HepG2 (cell line): ENCODE results near the gene TMEM187. TPM values are rescaled to one million over a fixed set of nuclear protein-coding genes. Genes with fewer than 3 reads are reported as not detected.
A peak's percentile ranks its signal among the peaks of the same experiment; 100 is the strongest.

Experiments used
- BRD4 ChIP-seq: sonication (generic); formaldehyde crosslinking; IDR thresholded peaks from 2 replicates; pipeline ENCODE4 v1.4.0; 2020; ENCODE audit warnings: missing genetic modification reagents
- CCAR2 ChIP-seq: fragments of 200-400 bp; formaldehyde crosslinking; optimal IDR thresholded peaks from 2 replicates; pipeline ENCODE3; 2018; ENCODE audit warnings: low read depth, mild to moderate bottlenecking, low read length, moderate library complexity
- CEBPG ChIP-seq: IDR thresholded peaks from 2 replicates; pipeline ENCODE4 v1.6.1; 2016
- CREB1 ChIP-seq, 2 experiments: fragments of 450-650 bp in 1 of 2; IDR thresholded peaks; 2 replicates each; pipeline ENCODE4 v1.6.1; 2016 to 2017; ENCODE audit warnings: control low read depth in 1 of 2, mild to moderate bottlenecking in 1 of 2, missing compliant biosample characterization in 1 of 2, missing genetic modification characterization in 1 of 2
- GABPA ChIP-seq, 2 experiments: IDR thresholded peaks; 2 replicates each; pipeline ENCODE4 v1.6.1; 2011 to 2016; ENCODE audit warnings: low read depth in 2 of 2, low read length in 1 of 2, missing biosample characterization in 1 of 2, missing genetic modification characterization in 1 of 2
- KDM5B ChIP-seq: sonication (generic); formaldehyde crosslinking; IDR thresholded peaks from 2 replicates; pipeline ENCODE4 v1.4.0; 2020; ENCODE audit warnings: missing genetic modification reagents, mild to moderate bottlenecking, borderline replicate concordance
- MAZ ChIP-seq, 2 experiments: sonication (generic) in 1 of 2; formaldehyde crosslinking in 1 of 2; IDR thresholded peaks; 2 replicates each; pipeline versions ENCODE4 v1.5.0 to v1.6.1; 2012 to 2020; ENCODE audit warnings: low read depth in 2 of 2, mild to moderate bottlenecking in 2 of 2, borderline replicate concordance in 1 of 2, improper control_type of control experiment in 1 of 2, low read length in 1 of 2, missing genetic modification reagents in 1 of 2, moderate library complexity in 1 of 2
- PTBP1 ChIP-seq: fragments of 200-400 bp; formaldehyde crosslinking; IDR thresholded peaks from 2 replicates; pipeline ENCODE4 v1.6.1; 2018; ENCODE audit warnings: low read length, low read depth; ENCODE audit not compliant: poor library complexity, severe bottlenecking
- REPIN1 ChIP-seq: sonication (generic); formaldehyde crosslinking; IDR thresholded peaks from 2 replicates; pipeline ENCODE4 v1.8.0; 2022; ENCODE audit warnings: missing genetic modification reagents, low read depth, mild to moderate bottlenecking, borderline replicate concordance
- STAG1 ChIP-seq: sonication (generic); formaldehyde crosslinking; IDR thresholded peaks from 2 replicates; pipeline ENCODE4 v1.4.0; 2020; ENCODE audit warnings: missing genetic modification reagents
- U2AF1 ChIP-seq: fragments of 200-400 bp; formaldehyde crosslinking; optimal IDR thresholded peaks from 2 replicates; pipeline ENCODE3; 2017; ENCODE audit warnings: mild to moderate bottlenecking, low read depth, low read length
- ZFAT ChIP-seq: sonication (generic); formaldehyde crosslinking; conservative IDR thresholded peaks from 2 replicates; pipeline ENCODE4 v1.8.1; 2023; ENCODE audit warnings: missing genetic modification reagents, inconsistent platforms
- ZNF260 ChIP-seq: sonication (generic); formaldehyde crosslinking; IDR thresholded peaks from 2 replicates; pipeline ENCODE4 v1.4.0; 2020; ENCODE audit warnings: missing genetic modification reagents, low read depth, mild to moderate bottlenecking, borderline replicate concordance
- ZNF44 ChIP-seq: sonication (generic); formaldehyde crosslinking; IDR thresholded peaks from 2 replicates; pipeline ENCODE4 v1.5.1; 2020; ENCODE audit warnings: mild to moderate bottlenecking, missing genetic modification reagents
- ZNF589 ChIP-seq: sonication (generic); formaldehyde crosslinking; conservative IDR thresholded peaks from 2 replicates; pipeline ENCODE4 v1.8.0; 2022; ENCODE audit warnings: mild to moderate bottlenecking, moderate library complexity, missing genetic modification reagents
- ZNF775 ChIP-seq: sonication (generic); formaldehyde crosslinking; IDR thresholded peaks from 2 replicates; pipeline ENCODE4 v1.4.0; 2020; ENCODE audit warnings: missing genetic modification reagents, mild to moderate bottlenecking, moderate library complexity, borderline replicate concordance
- ZNF816 ChIP-seq: sonication (generic); formaldehyde crosslinking; IDR thresholded peaks from 2 replicates; pipeline ENCODE4 v1.8.0; 2022; ENCODE audit warnings: missing genetic modification reagents, mild to moderate bottlenecking, borderline replicate concordance
- ZNF850 ChIP-seq: sonication (generic); formaldehyde crosslinking; conservative IDR thresholded peaks from 2 replicates; pipeline ENCODE4 v1.9.0; 2021; ENCODE audit warnings: mild to moderate bottlenecking, missing genetic modification reagents
- polyA plus RNA-seq, 8 experiments: library from polyadenylated mRNA; depleted of rRNA in 3 of 8; stranded (reverse) in 7 of 8; unstranded in 1 of 8; fragments of >200 nt; fragmentation: Illumina TruSeq in 4 of 8; extraction: Trizol in 4 of 8; gene quantifications; 2 replicates each; pipeline versions ENCODE4 v1.2.1 to v1.2.3, GENCODE V29; 2011 to 2016; ENCODE audit warnings: low read depth in 4 of 8, missing spikeins in 1 of 8, mixed read lengths in 1 of 8; ENCODE audit not compliant: insufficient read depth in 1 of 8
- total RNA-seq, 5 experiments: library from RNA; depleted of rRNA; stranded (reverse); fragments of >200 nt; fragmentation: Illumina TruSeq; extraction: Trizol; gene quantifications; 2 replicates each; pipeline ENCODE4 v1.2.3, GENCODE V29; 2016; ENCODE audit warnings: low read depth in 1 of 5
- TF ChIP-seq, protein P1 (sequence below): sonication (generic); formaldehyde crosslinking; IDR thresholded peaks from 2 replicates; pipeline ENCODE4 v1.5.0; 2020; ENCODE audit warnings: mild to moderate bottlenecking, low read depth, missing genetic modification reagents, borderline replicate concordance
- TF ChIP-seq, protein P2 (sequence below), 2 experiments: sonication (generic) in 1 of 2; formaldehyde crosslinking in 1 of 2; IDR thresholded peaks; 2 replicates each; pipeline versions ENCODE4 v1.4.0 to v1.6.1; 2018 to 2020; ENCODE audit warnings: missing genetic modification reagents in 2 of 2, borderline replicate concordance in 1 of 2, low read depth in 1 of 2, mild to moderate bottlenecking in 1 of 2, missing biosample characterization in 1 of 2
- TF ChIP-seq, protein P3 (sequence below): sonication (generic); formaldehyde crosslinking; IDR thresholded peaks from 2 replicates; pipeline ENCODE4 v1.4.0; 2020; ENCODE audit warnings: missing genetic modification reagents
- TF ChIP-seq, protein P4 (sequence below): sonication (generic); formaldehyde crosslinking; IDR thresholded peaks from 2 replicates; pipeline ENCODE4 v1.4.0; 2020; ENCODE audit warnings: missing genetic modification reagents

Gene TMEM187
- total and polyA plus RNA-seq, 2 of the 13 experiments (the other 11 are each of a cell fraction or from before 2014, with no cell fraction given) = 2.2 to 6.2 TPM

DNA sequence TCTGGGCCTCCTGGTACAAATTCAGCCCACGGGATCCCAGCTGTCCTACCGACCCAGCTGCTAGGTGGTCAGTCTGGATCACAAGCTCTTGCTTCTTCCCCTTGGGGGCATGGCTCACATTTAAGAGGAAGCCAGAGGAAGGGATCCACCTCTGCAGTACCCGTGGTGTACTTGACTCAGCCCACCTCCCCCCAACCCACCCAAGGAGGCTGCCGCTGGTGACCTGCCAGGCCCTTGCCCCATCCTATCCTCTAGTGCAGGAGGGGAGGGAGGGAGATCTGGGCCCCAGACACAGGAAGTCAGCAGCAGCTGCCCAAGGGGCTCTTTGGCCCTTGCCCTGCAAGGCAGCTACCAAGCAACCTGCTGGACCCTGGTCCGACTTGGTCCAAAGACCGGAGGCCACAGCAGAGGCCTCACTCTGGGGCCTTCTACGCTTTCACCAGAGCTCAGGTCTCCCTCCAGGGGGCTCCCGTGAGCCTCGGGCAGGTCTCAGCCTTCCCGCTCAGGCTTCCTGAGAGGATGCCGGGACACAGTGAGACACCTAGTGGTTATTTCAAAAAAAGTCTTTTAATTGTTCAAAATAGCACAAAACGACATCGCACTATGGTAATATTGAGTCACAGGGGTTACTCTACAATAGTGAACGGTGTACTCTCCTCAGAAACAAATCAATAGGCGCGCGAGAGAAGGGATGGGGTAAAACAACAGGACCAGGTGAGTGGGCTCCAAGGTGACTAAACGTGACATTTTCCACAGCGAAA lies 25.4 kb upstream of the TMEM187 start (continued):
- no peak for TF ChIP-seq MAZ (IDR thresholded peaks at IDR 0.05; ENCODE audit: borderline replicate concordance, low read depth, low read length)
- TF ChIP-seq MAZ (CRISPR knock-in tag; IDR thresholded peaks at IDR 0.05; ENCODE audit: low read depth) = no peak
- TF ChIP-seq, protein P1, sequence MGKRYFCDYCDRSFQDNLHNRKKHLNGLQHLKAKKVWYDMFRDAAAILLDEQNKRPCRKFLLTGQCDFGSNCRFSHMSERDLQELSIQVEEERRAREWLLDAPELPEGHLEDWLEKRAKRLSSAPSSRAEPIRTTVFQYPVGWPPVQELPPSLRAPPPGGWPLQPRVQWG (CRISPR knock-in tag) = no peak
- TF ChIP-seq, protein P2, sequence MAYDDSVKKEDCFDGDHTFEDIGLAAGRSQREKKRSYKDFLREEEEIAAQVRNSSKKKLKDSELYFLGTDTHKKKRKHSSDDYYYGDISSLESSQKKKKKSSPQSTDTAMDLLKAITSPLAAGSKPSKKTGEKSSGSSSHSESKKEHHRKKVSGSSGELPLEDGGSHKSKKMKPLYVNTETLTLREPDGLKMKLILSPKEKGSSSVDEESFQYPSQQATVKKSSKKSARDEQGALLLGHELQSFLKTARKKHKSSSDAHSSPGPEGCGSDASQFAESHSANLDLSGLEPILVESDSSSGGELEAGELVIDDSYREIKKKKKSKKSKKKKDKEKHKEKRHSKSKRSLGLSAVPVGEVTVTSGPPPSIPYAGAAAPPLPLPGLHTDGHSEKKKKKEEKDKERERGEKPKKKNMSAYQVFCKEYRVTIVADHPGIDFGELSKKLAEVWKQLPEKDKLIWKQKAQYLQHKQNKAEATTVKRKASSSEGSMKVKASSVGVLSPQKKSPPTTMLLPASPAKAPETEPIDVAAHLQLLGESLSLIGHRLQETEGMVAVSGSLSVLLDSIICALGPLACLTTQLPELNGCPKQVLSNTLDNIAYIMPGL (CRISPR knock-in tag; IDR thresholded peaks at IDR 0.05; ENCODE audit: borderline replicate concordance in 1 of 2, low read depth in 1 of 2) = peak; percentile 80 to 83; a peak in 3 of 4 replicates
- TF ChIP-seq ZNF775 = no peak
- no peak for TF ChIP-seq ZFAT (CRISPR knock-in tag)
- TF ChIP-seq PTBP1 = no peak
- TF ChIP-seq U2AF1 = no peak
- TF ChIP-seq CCAR2 = no peak
- no peak for TF ChIP-seq ZNF816
- no peak for TF ChIP-seq CREB1 (IDR thresholded peaks at IDR 0.05)
- peak; percentile 37; the same call in 1 of the 2 replicates for TF ChIP-seq CREB1 (CRISPR knock-in tag; IDR thresholded peaks at IDR 0.05)
- TF ChIP-seq ZNF260 (CRISPR knock-in tag) = no peak
- no peak for TF ChIP-seq ZNF850
- no peak for TF ChIP-seq GABPA (IDR thresholded peaks at IDR 0.05; ENCODE audit: low read depth, low read length)
- TF ChIP-seq GABPA (CRISPR knock-in tag; IDR thresholded peaks at IDR 0.05; ENCODE audit: low read depth) = peak; percentile 46; the same call in 1 of the 2 replicates
- TF ChIP-seq BRD4 (CRISPR knock-in tag) = no peak
- TF ChIP-seq, protein P3, sequence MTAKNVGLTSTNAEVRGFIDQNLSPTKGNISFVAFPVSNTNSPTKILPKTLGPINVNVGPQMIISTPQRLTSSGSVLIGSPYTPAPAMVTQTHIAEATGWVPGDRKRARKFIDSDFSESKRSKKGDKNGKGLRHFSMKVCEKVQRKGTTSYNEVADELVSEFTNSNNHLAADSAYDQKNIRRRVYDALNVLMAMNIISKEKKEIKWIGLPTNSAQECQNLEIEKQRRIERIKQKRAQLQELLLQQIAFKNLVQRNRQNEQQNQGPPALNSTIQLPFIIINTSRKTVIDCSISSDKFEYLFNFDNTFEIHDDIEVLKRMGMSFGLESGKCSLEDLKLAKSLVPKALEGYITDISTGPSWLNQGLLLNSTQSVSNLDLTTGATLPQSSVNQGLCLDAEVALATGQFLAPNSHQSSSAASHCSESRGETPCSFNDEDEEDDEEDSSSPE (CRISPR knock-in tag) = peak; percentile 55; the same call in 1 of the 2 replicates
- peak; percentile 41; the same call in 1 of the 2 replicates for TF ChIP-seq KDM5B
- no peak for TF ChIP-seq ZNF44
- TF ChIP-seq, protein P4, sequence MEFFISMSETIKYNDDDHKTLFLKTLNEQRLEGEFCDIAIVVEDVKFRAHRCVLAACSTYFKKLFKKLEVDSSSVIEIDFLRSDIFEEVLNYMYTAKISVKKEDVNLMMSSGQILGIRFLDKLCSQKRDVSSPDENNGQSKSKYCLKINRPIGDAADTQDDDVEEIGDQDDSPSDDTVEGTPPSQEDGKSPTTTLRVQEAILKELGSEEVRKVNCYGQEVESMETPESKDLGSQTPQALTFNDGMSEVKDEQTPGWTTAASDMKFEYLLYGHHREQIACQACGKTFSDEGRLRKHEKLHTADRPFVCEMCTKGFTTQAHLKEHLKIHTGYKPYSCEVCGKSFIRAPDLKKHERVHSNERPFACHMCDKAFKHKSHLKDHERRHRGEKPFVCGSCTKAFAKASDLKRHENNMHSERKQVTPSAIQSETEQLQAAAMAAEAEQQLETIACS (CRISPR knock-in tag) = no peak
- no peak for TF ChIP-seq CEBPG (CRISPR knock-in tag)
- no peak for TF ChIP-seq ZNF589
- TF ChIP-seq STAG1 (CRISPR knock-in tag) = peak; percentile 60
- peak; percentile 16; the same call in 1 of the 2 replicates for TF ChIP-seq REPIN1 (CRISPR knock-in tag)
